ENCODE results near the gene SGCG.

SGCG gene

DNA sequence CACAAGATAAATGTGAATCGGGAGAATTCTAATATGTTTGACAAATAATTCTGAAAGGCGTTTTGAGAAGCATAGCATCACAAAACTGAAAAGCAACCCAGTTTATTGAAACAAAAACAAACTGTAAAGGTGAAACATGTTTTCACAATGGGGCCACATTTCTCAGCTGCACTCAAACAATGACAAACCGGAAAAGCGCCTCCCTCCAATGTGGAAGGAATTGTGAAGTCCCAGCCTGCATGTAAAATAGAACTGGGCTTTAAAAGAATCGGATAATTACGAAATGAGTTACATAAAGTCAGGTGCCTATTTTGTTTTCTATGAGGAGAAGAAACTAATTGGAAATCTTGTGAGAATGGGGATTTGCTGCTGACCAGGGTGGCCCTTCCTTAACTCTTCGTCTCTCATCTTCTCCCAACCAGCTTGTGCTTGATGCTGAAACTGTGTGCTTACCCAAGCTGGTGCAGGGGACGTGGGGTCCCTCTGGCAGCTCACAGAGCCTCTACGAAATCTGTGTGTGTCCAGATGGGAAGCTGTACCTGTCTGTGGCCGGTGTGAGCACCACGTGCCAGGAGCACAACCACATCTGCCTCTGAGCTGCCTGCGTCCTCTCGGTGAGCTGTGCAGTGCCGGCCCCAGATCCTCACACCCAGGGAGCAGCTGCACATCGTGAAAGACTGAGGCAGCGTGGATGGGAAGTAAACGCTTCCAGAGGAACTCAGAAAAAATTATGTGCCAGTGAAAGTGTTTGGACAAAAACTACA, 143.3 kb downstream of the SGCG start:
- no peak for DNase-seq (ENCODE audit: low read depth in 2 of 2, low spot score in 1 of 2)

GRCh38 chr13:23325191-23325590, 144.4 kb downstream of the SGCG start:
- no peak for DNase-seq (ENCODE audit: low read depth in 2 of 2, low spot score in 1 of 2)

GRCh38 chr13:23330356-23330755, 149.6 kb downstream of the SGCG start:
- no peak for DNase-seq (ENCODE audit: low read depth in 2 of 2, low spot score in 1 of 2)

GRCh38 chr13:23339225-23339624, 158.4 kb downstream of the SGCG start:
- DNase-seq (ENCODE audit: low read depth in 2 of 2, low spot score in 1 of 2), result no peak

- no peak for DNase-seq (ENCODE audit: low read depth in 2 of 2, low spot score in 1 of 2)
Measured at GRCh38 chr13:23344931-23345595, 164.3 kb downstream of the SGCG start.

- DNase-seq (ENCODE audit: low read depth in 2 of 2, low spot score in 1 of 2), result no peak
Measured at GRCh38 chr13:23347601-23348000, 166.8 kb downstream of the SGCG start.

DNA sequence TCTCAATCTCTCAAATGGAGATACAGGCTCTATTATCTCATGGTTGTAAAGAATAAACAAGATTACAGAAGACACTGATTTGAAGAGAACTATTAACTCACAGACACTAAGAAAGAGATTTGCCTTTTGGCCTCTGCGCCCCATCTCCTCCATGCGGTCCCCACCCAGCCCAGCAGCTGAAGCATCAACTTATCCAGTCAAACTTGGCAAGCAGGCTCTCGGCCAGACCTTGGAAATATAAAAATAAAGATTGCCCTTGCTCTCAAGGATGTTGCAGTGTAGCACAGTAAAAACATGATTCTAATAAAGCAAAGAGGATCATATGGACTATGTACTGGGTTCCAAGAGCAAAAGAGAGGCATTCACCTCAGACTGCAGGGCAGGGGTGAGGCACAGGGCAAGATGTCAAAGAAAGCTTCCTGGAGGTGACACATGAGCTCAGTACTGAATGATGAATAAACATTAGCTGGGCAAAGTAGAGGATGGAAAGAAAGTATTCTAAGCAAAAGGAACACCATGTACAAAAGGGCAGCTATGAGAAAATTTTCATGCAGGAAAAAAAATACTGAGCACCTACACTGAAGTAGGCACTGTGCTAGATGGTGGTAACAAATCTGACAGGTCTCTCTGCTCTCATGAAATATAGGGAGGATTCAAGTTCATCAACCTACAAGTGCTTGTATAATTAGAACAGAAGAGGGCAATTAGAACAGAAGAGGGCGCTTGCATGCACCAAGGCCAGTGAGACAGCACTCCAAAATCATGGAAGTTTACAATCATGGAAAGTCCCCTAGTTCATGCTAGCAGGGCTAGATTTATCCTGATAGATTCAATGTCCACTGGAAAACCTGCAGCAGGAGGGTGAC, 167.7 kb downstream of the SGCG start:
- DNase-seq (ENCODE audit: low read depth in 2 of 2, low spot score in 1 of 2), result no peak

DNA sequence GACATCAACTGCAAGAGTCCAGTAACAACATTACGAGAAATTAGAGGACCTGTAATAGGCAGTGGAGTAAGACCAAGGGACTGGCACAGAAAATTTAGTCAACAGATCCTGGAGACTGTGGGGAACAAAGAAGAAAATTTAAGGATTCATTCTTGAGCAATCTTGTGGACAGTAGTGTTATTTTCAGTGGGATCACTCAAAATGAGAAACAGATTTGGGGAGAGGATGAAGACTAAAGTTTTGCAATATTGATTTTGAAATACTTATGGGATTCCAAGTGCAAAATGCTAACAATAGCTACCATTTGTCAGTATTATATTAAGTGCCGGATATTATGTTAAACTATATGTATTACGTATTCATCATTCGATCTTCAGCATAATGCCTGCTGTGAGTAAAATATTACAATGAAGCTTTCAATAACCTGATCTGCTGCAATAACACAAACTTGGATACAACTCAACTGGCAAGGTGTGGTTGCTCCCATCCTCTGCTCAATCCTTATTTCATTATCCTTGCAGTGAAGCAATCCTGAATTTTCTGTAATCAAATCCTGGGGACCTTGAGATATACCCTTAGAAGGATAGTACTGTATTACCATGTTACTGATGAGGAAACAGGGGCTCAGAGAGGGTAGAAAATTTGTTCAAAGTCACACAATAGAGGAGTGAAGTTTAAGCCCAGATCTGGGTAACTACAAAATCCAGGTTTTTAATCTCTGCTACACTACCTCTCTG, 168.6 kb downstream of the SGCG start:
- no peak for DNase-seq (ENCODE audit: low read depth in 2 of 2, low spot score in 1 of 2)

DNA sequence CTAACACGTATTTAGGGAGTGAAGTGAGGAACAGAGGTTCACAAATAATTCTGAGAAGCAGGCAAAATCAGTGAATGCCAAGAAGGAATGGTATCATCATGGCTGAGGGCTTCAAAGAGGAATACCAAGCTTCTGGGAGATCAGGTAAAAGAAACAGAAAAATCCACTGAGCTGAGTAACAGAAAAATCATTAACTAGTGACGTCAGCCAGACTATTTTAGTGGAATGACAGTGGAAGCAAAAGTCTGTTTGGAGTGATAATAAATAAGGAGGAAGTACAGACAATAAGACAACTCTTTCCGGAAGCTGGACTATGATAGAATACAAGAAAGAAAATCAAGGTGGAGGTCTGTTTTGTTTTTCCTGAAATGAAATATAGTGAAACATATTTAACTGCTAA, 169.2 kb downstream of the SGCG start:
- no peak for DNase-seq (ENCODE audit: low read depth in 2 of 2, low spot score in 1 of 2)

DNA sequence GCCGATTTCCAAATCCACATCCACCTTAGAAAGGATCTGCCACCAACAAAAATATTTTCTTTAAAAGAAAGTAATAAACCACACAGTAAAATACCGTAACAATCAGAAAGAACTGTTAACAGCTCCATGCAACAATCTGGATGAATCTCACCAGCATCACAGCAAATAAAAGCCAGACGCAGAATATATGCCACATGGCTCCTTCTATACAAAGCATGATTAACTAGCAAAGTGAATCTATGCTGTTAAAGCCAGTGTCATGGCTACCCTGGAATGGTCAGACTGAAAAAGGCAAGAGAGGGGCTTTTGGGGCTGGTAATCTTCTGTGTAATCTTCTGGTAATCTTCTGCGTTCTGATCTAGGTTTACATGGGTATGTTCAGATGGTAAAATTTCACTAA, 171.4 kb downstream of the SGCG start:
- DNase-seq (ENCODE audit: low read depth in 2 of 2, low spot score in 1 of 2), result no peak

DNA sequence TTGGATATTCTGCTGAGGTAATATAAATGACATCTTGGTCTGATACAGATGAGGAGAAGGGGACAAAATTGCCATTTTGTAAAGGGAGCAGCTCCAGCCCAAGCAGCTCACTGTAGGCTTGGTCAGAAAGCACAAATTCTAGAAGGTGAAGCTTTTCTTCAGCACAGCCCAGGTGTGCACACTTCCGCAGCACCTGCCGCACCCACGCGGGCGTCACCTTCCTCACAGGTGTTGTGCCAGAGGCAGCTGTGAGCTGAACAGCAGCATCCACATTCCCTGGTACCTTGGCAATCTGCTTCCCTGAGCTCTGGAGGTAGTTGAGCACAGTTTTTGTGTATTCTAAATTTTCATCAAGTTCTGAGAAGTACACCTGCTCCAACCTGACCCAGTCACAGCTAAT, 173.7 kb downstream of the SGCG start:
- DNase-seq (ENCODE audit: low read depth in 2 of 2, low spot score in 1 of 2), result no peak

DNA sequence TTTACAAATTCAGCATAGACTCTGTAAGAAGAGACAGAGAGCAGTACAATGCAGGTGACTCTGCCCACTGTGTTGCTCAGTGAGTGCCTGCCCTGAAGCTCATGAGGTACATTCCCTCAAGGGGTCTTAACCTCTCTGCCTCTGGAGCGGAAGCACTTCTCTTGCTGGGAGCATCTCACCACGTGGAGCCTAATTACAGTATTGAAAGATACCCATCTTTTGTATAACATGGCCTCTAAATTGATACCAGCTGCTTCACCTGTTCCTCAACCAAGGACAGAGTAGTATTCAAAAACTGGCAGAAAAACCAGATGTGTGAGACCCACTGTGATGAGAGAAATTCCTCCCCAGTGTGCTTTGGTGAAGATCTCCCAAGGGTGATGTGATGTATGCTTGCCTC, 175.6 kb downstream of the SGCG start:
- no peak for DNase-seq (ENCODE audit: low read depth in 2 of 2, low spot score in 1 of 2)

DNA sequence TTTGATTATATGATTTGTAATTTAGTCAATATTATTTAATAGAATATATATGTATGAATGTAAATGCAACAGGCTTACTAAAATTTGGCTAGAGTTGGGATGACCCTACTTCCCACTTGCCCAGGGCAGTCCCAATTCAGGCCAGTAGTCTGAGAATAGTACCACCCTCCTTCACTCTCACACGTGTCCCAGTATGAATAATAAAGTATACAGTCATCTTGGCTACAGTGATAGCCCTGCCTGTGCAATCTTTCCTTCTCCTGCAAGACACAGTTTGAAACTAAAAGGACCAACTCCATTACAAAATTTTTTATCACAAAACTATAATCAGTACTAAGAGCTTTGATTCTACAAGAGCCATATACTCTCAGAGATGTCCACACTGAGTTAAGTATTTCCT, 176.6 kb downstream of the SGCG start:
- no peak for DNase-seq (ENCODE audit: low read depth in 2 of 2, low spot score in 1 of 2)

- DNase-seq (ENCODE audit: low read depth in 2 of 2, low spot score in 1 of 2), result no peak
Measured at GRCh38 chr13:23359882-23360281, 179.1 kb downstream of the SGCG start.

DNA sequence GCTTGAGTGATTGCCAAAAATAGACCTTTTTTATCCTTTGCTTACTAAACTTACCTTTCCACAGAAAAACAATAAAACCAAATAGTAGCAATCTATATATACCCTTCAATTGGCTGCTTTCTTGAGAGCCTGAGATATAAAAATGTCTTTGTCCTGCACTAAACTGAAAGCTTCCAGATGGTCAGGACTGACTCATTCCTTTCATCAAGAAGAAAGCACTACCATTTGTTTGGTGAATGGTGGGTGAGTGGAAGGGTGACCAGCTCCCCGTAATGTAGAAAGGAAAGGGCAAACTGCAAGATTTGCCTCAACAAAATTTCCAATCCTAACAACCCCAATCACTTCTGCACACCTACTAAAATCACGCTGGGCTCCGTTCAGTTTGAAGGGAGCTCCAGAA, 184.9 kb downstream of the SGCG start:
- no peak for DNase-seq (ENCODE audit: low read depth in 2 of 2, low spot score in 1 of 2)

GRCh38 chr13:23367907-23368306, 187.1 kb downstream of the SGCG start:
- no peak for DNase-seq (ENCODE audit: low read depth in 2 of 2, low spot score in 1 of 2)

- DNase-seq (ENCODE audit: low read depth in 2 of 2, low spot score in 1 of 2), result no peak
Measured at GRCh38 chr13:23372264-23372906, 191.6 kb downstream of the SGCG start.

All from stimulated activated CD8-positive, alpha-beta memory T cell treated with anti-CD3 and anti-CD28 coated beads, Interleukin-4, amount 100 ng/mL, for 1 hour (primary cell).